ENCODE results near the gene NOXO1. TPM values are rescaled to one million over a fixed set of nuclear protein-coding genes. Genes with fewer than 3 reads are reported as not detected.

Gene NOXO1
- total RNA-seq, 1 donor from 2014 or later, result 1.5 TPM

GRCh38 chr16:1989209-1990100 is 8.2 kb upstream of the NOXO1 start, which contains the start of gene SYNGR3:
Gene SYNGR3 (plus strand): TSS chr16:1989970. CDS start chr16:1990103, 133 bp downstream.
- Mint-ChIP-seq H3K27ac (peak within 1 kb of the TSS; percentile 67), H3K9me3 (ENCODE audit: low read depth) (no peaks in the 10 kb centered on the region), H3K36me3 (ENCODE audit: insufficient read depth) (peaks cover 2% of the 10 kb centered on the region), H3K4me3 (ENCODE audit: low read depth) (peak within 1 kb of the TSS; percentile 68), H3K27me3 (peaks cover 32% of the 10 kb centered on the region), H3K4me1 (ENCODE audit: low read depth) (peaks cover 7% of the 10 kb centered on the region)
- no peak for TF ChIP-seq CTCF (IDR thresholded peaks at IDR 0.05; ENCODE audit: unreplicated experiment)
- DNase-seq (ENCODE audit: low spot score, unreplicated experiment), result no peak

- DNase-seq (ENCODE audit: low spot score, unreplicated experiment), result no peak
- Mint-ChIP-seq H3K4me3 (ENCODE audit: low read depth) (no peak overlapping the region), H3K27me3 (peaks cover 35% of the 10 kb centered on the region), H3K36me3 (ENCODE audit: insufficient read depth) (peaks cover 2% of the 10 kb centered on the region), H3K9me3 (ENCODE audit: low read depth) (no peaks in the 10 kb centered on the region), H3K4me1 (ENCODE audit: low read depth) (peaks cover 12% of the 10 kb centered on the region), H3K27ac (no peak overlapping the region)
- TF ChIP-seq CTCF (IDR thresholded peaks at IDR 0.05; ENCODE audit: unreplicated experiment), result no peak
These were observed 5.9 kb upstream of the NOXO1 start for GRCh38 chr16:1987198-1987597.

- peak overlapping the region; percentile 83 for H3K4me3 Mint-ChIP-seq (ENCODE audit: low read depth)
- H3K27me3 Mint-ChIP-seq, result peaks cover 41% of the 10 kb centered on the region
- no peak overlapping the region for H3K27ac Mint-ChIP-seq
- no peak for TF ChIP-seq CTCF (IDR thresholded peaks at IDR 0.05; ENCODE audit: unreplicated experiment)
- H3K9me3 Mint-ChIP-seq (ENCODE audit: low read depth), result no peaks in the 10 kb centered on the region
- H3K36me3 Mint-ChIP-seq (ENCODE audit: insufficient read depth), result peaks cover 2% of the 10 kb centered on the region
- DNase-seq (ENCODE audit: low spot score, unreplicated experiment), result no peak
- H3K4me1 Mint-ChIP-seq (ENCODE audit: low read depth), result peaks cover 12% of the 10 kb centered on the region
These were observed 4.3 kb upstream of the NOXO1 start for GRCh38 chr16:1985466-1986150.

GRCh38 chr16:1984347-1985225 is 3.3 kb upstream of the NOXO1 start:
- Mint-ChIP-seq H3K4me1 (ENCODE audit: low read depth) (peaks cover 12% of the 10 kb centered on the region), H3K27me3 (peaks cover 49% of the 10 kb centered on the region), H3K4me3 (ENCODE audit: low read depth) (peak overlapping the region; percentile 83), H3K9me3 (ENCODE audit: low read depth) (no peaks in the 10 kb centered on the region), H3K27ac (peak overlapping the region; percentile 84), H3K36me3 (ENCODE audit: insufficient read depth) (peaks cover 2% of the 10 kb centered on the region)
- DNase-seq (ENCODE audit: low spot score, unreplicated experiment), result no peak
- no peak for TF ChIP-seq CTCF (IDR thresholded peaks at IDR 0.05; ENCODE audit: unreplicated experiment)
